PC-3 (cell line): ENCODE results near the gene ELP5.

ENCODE experiments used
- CTCF ChIP-seq: fragments of 300-600 bp; sonication (generic); conservative IDR thresholded peaks from 2 replicates; pipeline ENCODE4 v1.5.1; 2017; ENCODE audit warnings: antibody characterized with exemption, low read depth, mild to moderate bottlenecking, low read length
- EZH2 ChIP-seq: fragments of 300-600 bp; sonication (generic); IDR thresholded peaks from one replicate; pipeline ENCODE4 v1.6.1; 2017; ENCODE audit warnings: antibody characterized with exemption, mild to moderate bottlenecking, low read length; ENCODE audit not compliant: unreplicated experiment
- EZH2phosphoT487 ChIP-seq: fragments of 300-600 bp; sonication (generic); IDR thresholded peaks from 2 replicates; pipeline ENCODE4 v1.6.1; 2018; ENCODE audit warnings: mild to moderate bottlenecking, antibody characterized with exemption, low read length, borderline replicate concordance

GRCh38 chr17:7282752-7283321 lies 30.8 kb downstream of the ELP5 start:
- TF ChIP-seq CTCF = no peak
- no peak for TF ChIP-seq EZH2
- TF ChIP-seq EZH2phosphoT487 = no peak
